Hepatocyte (in vitro differentiated cells): ENCODE results near the gene SELENOV. TPM values are rescaled to one million over a fixed set of nuclear protein-coding genes. Genes with fewer than 3 reads are reported as not detected.

ENCODE experiments used
- DNase-seq: peaks from one replicate; pipeline ENCODE4 v3.0.0-alpha.2; 2016; ENCODE audit warnings: low spot score
- H2AFZ ChIP-seq: fragments of 200-600 bp; sonication (generic); 2 replicates; pipeline ENCODE4 v1.6.0; 2016; ENCODE audit warnings: antibody characterized with exemption, mild to moderate bottlenecking
- H3K27ac ChIP-seq: fragments of 200-600 bp; sonication (generic); 2 replicates; pipeline ENCODE4 v1.5.1; 2016; ENCODE audit warnings: mild to moderate bottlenecking
- H3K27me3 ChIP-seq: fragments of 200-600 bp; sonication (generic); 2 replicates; pipeline ENCODE4 v1.6.1; 2016
- H3K36me3 ChIP-seq: fragments of 200-600 bp; sonication (generic); replicated peaks from 2 replicates; pipeline ENCODE4 v1.5.1; 2016; ENCODE audit warnings: low read depth; ENCODE audit not compliant: insufficient read depth
- H3K4me1 ChIP-seq: fragments of 200-600 bp; sonication (generic); 2 replicates; pipeline ENCODE4 v1.5.1; 2016; ENCODE audit warnings: mild to moderate bottlenecking, moderate library complexity; ENCODE audit not compliant: insufficient read depth
- H3K4me2 ChIP-seq: fragments of 200-600 bp; sonication (generic); 2 replicates; pipeline ENCODE4 v1.6.0; 2016
- H3K4me3 ChIP-seq: fragments of 200-600 bp; sonication (generic); 2 replicates; pipeline ENCODE4 v1.5.1; 2016; ENCODE audit warnings: mild to moderate bottlenecking
- H3K79me2 ChIP-seq: fragments of 200-600 bp; sonication (generic); 2 replicates; pipeline ENCODE4 v1.6.0; 2017; ENCODE audit warnings: mild to moderate bottlenecking
- H3K9me2 ChIP-seq: fragments of 200-600 bp; sonication (generic); replicated peaks from 2 replicates; pipeline ENCODE4 v1.6.0; 2017; ENCODE audit warnings: mild to moderate bottlenecking; ENCODE audit not compliant: insufficient read depth
- H3K9me3 ChIP-seq: fragments of 200-600 bp; sonication (generic); 2 replicates; pipeline ENCODE4 v1.5.1; 2016; ENCODE audit warnings: low read depth, mild to moderate bottlenecking
- H4K20me1 ChIP-seq: fragments of 200-600 bp; sonication (generic); 2 replicates; pipeline ENCODE4 v1.6.0; 2016; ENCODE audit warnings: mild to moderate bottlenecking; ENCODE audit not compliant: insufficient read depth, poor library complexity, severe bottlenecking
- EZH2 ChIP-seq: fragments of 200-600 bp; sonication (generic); IDR thresholded peaks from 2 replicates; pipeline ENCODE4 v1.6.1; 2016; ENCODE audit warnings: antibody characterized with exemption, mild to moderate bottlenecking, borderline replicate concordance
- EZH2phosphoT487 ChIP-seq: fragments of 200-600 bp; sonication (generic); IDR thresholded peaks from one replicate; pipeline ENCODE4 v1.6.1; 2018; ENCODE audit warnings: antibody characterized with exemption, mild to moderate bottlenecking, low read depth, moderate library complexity; ENCODE audit not compliant: unreplicated experiment, severe bottlenecking
- WGBS: methylation state at CpG from one replicate; pipeline ENCODE4 v1.1.6; 2016; ENCODE audit warnings: low lambda C conversion rate; ENCODE audit errors: missing lambda C conversion rate; 5-methylcytosine and 5-hydroxymethylcytosine counted together
- polyA plus RNA-seq: library from polyadenylated mRNA; unstranded; fragments of >200 nt; fragmentation: Nextera tagmentation; extraction: Ambion mirVana; gene quantifications from 2 replicates; pipeline ENCODE4 v1.2.1, GENCODE V29; 2016
- total RNA-seq: library from RNA; depleted of rRNA; stranded (reverse); fragments of >200 nt; gene quantifications from 2 replicates; pipeline ENCODE4 v1.2.3, GENCODE V29; 2014
- TF ChIP-seq, protein P1 (sequence below): fragments of 200-600 bp; sonication (generic); IDR thresholded peaks from 2 replicates; pipeline ENCODE4 v1.5.1; 2016; ENCODE audit warnings: antibody characterized with exemption, mild to moderate bottlenecking; ENCODE audit not compliant: poor library complexity

The SELENOV gene
- total and polyA plus RNA-seq, 2 experiments from 2014 or later: 0.50 to 0.98 TPM

DNA sequence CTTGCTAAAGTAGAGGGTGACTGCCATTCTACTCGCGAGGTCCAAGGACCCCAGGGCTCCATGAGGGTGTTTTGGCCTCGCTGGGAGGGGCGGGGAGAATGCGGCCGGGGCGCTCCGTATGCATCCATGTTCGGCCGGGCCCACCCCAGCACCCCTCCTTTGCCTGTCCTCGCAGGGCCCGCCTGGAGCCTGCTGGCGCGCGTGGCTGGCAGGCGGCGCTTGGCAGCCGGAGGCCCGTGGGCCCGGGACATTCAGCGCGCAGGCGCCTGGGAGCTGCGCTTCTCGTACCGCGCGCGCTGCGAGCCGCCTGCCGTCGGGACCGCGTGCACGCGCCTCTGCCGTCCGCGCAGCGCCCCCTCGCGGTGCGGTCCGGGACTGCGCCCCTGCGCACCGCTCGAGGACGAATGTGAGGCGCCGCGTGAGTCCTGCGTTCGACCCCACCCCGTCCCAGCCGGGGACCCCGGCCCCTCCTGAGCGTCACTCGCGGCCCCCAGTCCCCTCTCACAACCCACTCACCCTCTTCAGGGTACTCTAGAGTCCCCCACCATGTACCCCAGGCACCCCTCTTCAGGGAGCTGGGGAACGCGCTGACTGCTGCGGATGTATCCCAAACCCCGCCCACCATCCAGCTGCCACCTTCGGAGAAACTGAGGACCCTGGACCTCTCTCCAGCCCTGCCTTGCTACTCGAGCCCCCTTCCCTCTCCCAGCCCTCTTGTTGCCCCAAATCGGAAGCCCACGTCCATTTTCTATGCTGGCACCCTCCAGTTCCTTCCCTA lies 12.1 kb upstream of the SELENOV start:
- H3K9me2 ChIP-seq: no peaks in the 10 kb centered on the region
- no peak overlapping the region for H3K4me3 ChIP-seq
- peak overlapping the region; percentile 54 for H3K4me2 ChIP-seq
- no peak overlapping the region for H3K27ac ChIP-seq
- no peaks in the 10 kb centered on the region for H3K36me3 ChIP-seq
- TF ChIP-seq, protein P1, sequence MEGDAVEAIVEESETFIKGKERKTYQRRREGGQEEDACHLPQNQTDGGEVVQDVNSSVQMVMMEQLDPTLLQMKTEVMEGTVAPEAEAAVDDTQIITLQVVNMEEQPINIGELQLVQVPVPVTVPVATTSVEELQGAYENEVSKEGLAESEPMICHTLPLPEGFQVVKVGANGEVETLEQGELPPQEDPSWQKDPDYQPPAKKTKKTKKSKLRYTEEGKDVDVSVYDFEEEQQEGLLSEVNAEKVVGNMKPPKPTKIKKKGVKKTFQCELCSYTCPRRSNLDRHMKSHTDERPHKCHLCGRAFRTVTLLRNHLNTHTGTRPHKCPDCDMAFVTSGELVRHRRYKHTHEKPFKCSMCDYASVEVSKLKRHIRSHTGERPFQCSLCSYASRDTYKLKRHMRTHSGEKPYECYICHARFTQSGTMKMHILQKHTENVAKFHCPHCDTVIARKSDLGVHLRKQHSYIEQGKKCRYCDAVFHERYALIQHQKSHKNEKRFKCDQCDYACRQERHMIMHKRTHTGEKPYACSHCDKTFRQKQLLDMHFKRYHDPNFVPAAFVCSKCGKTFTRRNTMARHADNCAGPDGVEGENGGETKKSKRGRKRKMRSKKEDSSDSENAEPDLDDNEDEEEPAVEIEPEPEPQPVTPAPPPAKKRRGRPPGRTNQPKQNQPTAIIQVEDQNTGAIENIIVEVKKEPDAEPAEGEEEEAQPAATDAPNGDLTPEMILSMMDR: peak; percentile 57
- no peak for TF ChIP-seq EZH2phosphoT487
- peaks cover 71% of the 10 kb centered on the region for H3K27me3 ChIP-seq
- DNase-seq: peak; percentile 87
- H2AFZ ChIP-seq: no peak overlapping the region
- no peaks in the 10 kb centered on the region for H4K20me1 ChIP-seq
- no peaks in the 10 kb centered on the region for H3K79me2 ChIP-seq
- no peaks in the 10 kb centered on the region for H3K9me3 ChIP-seq
- 24% methylated on average over 52 of the region's 69 CpGs for WGBS
- H3K4me1 ChIP-seq: peaks cover 18% of the 10 kb centered on the region

DNA sequence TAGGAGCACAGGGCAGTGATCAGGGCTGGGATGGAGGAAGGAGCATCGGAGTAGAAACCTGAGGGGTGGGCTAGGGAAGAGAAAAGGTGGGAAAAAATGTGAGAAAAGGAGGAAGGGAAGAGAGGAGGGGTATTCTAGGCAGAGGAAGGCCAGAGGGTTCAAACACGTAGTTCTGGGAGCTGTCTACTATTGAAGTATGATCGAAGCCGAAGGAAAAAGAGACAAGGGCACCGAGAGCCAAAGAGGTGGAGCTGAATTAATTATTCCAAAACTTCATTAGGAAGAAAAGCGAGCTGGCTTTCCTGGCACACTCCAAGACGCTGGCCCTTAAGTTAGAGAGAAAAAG lies 8.4 kb upstream of the SELENOV start:
- Histone ChIP-seq H3K9me3 (no peaks in the 10 kb centered on the region), H2AFZ (no peak overlapping the region), H3K4me2 (peak overlapping the region; percentile 96), H3K79me2 (no peaks in the 10 kb centered on the region), H3K4me1 (peaks cover 6% of the 10 kb centered on the region), H4K20me1 (no peaks in the 10 kb centered on the region), H3K27ac (no peak overlapping the region), H3K36me3 (no peaks in the 10 kb centered on the region), H3K4me3 (no peak overlapping the region), H3K27me3 (peaks cover 52% of the 10 kb centered on the region), H3K9me2 (no peaks in the 10 kb centered on the region)
- 80% methylated on average over 7 of the region's 7 CpGs for WGBS
- TF ChIP-seq, protein P1: no peak
- no peak for TF ChIP-seq EZH2
- TF ChIP-seq EZH2phosphoT487: no peak
- no peak for DNase-seq

DNA sequence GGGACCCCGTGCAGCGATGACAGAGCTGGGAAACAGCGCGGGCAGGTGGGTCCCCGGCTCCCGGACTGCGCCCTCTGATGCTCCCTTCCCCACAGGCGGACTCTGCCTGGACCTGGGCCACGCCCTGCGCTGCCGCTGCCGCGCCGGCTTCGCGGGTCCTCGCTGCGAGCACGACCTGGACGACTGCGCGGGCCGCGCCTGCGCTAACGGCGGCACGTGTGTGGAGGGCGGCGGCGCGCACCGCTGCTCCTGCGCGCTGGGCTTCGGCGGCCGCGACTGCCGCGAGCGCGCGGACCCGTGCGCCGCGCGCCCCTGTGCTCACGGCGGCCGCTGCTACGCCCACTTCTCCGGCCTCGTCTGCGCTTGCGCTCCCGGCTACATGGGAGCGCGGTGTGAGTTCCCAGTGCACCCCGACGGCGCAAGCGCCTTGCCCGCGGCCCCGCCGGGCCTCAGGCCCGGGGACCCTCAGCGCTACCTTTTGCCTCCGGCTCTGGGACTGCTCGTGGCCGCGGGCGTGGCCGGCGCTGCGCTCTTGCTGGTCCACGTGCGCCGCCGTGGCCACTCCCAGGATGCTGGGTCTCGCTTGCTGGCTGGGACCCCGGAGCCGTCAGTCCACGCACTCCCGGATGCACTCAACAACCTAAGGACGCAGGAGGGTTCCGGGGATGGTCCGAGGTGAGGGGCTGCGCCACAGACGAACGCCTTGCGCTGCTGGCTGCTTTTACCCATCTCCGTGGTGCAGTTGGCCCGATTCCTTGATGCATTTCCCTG lies 7.8 kb upstream of the SELENOV start:
- H2AFZ ChIP-seq: peak overlapping the region; percentile 93
- peak; percentile 87 for DNase-seq
- no peaks in the 10 kb centered on the region for H3K9me2 ChIP-seq
- H3K79me2 ChIP-seq: no peaks in the 10 kb centered on the region
- H4K20me1 ChIP-seq: no peaks in the 10 kb centered on the region
- peaks cover 51% of the 10 kb centered on the region for H3K27me3 ChIP-seq
- no peak for TF ChIP-seq EZH2
- TF ChIP-seq, protein P1: no peak
- no peak for TF ChIP-seq EZH2phosphoT487
- 3% methylated on average over 85 of the region's 96 CpGs for WGBS
- H3K4me2 ChIP-seq: peak overlapping the region; percentile 96
- no peaks in the 10 kb centered on the region for H3K9me3 ChIP-seq
- no peaks in the 10 kb centered on the region for H3K36me3 ChIP-seq
- H3K4me1 ChIP-seq: peaks cover 6% of the 10 kb centered on the region
- H3K27ac ChIP-seq: no peak overlapping the region
- H3K4me3 ChIP-seq: peak overlapping the region; percentile 20
